NCI-H1105 (cell line): ENCODE data around the gene IL10.
"Not testable (repeated sequence)": the region's sequence is repeated elsewhere in the genome, so short reads cannot be mapped to it uniquely, and the experiment has no call there.

Source experiments
- DNase-seq: peaks from one replicate; lab custom pipeline; 2025; lab: John Stamatoyannopoulos, UW

Gene IL10

GRCh38 chr1:206765771-206766170 lies 6.5 kb downstream of the IL10 start:
- not testable (repeated sequence) for DNase-seq

GRCh38 chr1:206762741-206763364 lies 9.4 kb downstream of the IL10 start:
- not testable (repeated sequence) for DNase-seq

- no peak for DNase-seq
These were observed 11.0 kb downstream of the IL10 start for GRCh38 chr1:206761159-206761768.

GRCh38 chr1:206760590-206760989 lies 11.7 kb downstream of the IL10 start:
- DNase-seq: no peak

DNA sequence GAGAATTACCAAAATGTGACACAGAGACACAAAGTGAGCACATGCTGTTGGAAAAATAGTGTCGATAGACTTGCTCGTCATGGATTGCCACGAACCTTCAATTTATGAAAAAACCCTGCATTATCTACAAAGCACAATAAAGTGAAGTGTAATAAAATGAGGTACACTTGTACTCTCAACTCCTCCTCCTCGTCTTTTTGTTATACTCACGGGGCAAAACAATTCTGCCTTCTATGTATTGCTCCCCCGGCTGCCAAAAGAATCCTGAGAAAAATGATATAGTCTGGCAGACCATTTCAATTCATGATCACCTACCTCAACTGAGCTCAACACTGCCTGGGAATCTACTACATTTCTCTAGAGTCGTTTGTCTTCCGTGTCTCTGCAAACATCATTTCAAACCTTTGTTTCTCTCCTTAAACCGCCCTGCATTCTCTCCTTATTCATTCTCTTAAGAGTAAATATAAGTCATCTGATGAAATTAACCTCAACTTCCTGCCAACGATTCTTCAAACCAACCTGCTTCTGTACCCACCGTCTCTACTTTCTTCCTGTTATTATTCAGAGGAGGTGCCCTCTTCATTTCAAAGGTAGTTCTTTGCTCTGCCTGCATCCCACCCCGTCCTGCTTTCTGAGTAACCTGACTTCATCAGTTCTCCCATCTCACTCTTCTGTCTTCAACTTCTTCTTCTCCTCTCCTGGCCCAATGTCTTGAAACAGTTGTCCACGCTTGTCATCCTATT lies 14.6 kb downstream of the IL10 start:
- DNase-seq: no peak

GRCh38 chr1:206754011-206754410 lies 18.3 kb downstream of the IL10 start:
- DNase-seq: no peak

DNA sequence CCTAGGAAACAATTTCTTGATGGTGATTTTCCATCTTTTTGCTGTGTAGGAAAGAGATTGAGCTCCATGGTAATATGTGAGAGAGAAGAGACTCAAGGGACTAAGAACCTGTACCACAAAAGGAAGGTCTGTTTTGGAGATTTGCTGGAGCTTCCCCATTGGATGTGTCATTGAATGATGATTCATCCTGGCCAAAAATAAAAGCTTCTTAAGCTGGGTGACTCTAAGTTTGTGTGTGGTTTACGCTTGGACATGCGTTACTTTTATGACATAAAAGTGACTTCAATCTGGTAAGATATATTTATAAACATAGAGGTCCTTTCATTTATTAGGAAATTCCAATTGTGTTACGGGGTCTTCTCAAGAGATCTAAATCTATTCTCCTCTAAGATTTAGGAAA lies 19.2 kb downstream of the IL10 start:
- DNase-seq: no peak

DNA sequence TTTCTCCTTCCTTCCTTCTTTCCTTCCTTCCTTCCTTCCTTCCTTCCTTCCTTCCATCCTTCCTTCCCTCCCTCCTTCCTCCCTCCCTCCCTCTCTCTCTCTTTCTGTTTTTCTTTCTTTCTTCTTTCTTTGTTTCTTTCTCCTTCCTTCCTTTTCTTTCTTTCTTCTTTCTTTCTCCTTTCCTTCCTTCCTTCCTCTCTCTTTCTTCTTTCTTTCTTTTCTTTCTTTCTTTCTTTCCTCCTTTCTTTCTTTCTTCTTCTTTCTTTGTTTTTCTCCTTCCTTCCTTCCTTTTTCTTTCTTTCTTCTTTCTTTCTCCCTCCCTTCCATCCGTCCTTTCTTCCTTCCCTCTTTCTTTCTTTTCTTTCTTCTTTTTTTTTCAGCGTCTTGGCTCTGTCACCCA lies 19.8 kb downstream of the IL10 start:
- DNase-seq: no peak

DNA sequence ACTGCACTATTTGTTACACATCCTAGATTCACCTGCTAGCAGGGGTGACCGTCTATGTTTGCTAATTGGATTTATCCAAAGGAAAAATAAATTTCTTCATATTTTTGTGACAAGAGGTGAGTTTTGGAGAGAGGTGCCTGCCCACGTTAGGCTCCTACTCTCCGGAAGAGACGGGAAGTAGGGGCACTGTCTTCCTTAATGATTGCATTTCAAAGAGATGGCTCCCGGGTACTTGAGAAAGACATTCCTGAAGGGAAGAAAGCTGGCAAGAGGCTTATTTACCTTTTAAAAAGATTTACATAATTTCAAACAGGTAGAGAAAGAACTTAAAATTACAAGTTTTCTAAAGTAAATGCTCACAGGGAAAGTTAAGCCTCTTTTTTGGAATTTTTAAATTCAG lies 20.4 kb downstream of the IL10 start:
- DNase-seq: no peak

DNA sequence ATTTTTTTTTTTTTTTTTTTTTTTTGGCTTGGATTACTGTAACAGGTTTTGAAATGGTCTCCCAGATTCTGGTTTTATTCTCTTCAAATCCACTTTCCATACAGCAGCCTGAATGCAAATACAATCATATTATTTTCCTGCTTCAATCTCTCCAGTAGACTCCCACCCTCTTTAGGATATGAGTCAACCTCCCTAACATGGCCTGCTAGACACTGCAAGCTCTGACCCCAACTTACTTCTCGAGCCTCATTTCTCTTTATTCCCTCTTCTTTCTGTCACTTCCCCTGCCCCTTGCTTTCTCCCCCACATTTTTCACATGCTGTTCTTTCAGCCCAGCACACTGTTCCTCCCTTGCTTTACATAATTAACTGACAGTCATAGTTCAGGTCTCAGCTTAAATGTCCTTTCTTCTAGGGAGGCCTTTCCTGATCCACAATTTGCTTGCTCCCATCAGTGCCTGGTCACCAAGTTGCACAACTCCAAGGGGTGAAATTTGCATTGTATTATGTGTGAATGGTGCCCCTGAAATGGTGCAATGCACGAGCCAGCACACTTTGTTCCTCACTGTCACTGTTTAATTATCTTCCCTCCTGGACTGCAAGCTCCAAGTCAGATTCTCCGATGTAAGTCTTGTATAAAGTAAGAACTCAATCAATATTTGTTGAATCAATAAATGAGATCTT lies 23.8 kb downstream of the IL10 start:
- DNase-seq: no peak

GRCh38 chr1:206745301-206745700 lies 27.0 kb downstream of the IL10 start:
- no peak for DNase-seq

DNA sequence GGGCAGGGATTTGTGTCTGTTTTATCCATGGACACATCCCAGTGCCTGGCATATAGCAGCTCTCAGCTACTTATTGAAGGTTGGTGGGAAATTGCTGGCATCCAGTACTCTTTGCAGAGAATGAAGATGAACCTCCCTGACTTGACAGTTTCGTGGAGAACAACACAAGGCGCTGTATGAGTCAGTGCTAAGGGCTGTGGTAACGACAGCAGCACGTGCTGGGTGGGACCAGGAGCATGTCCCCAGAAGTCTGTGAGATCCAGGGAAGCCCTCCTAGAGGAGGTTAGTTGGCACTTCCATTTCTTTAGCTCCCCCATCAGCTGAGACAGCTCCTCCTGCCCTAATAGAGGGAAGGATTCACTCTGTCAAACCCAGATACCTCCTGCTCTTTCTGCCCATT lies 27.6 kb downstream of the IL10 start:
- no peak for DNase-seq

DNA sequence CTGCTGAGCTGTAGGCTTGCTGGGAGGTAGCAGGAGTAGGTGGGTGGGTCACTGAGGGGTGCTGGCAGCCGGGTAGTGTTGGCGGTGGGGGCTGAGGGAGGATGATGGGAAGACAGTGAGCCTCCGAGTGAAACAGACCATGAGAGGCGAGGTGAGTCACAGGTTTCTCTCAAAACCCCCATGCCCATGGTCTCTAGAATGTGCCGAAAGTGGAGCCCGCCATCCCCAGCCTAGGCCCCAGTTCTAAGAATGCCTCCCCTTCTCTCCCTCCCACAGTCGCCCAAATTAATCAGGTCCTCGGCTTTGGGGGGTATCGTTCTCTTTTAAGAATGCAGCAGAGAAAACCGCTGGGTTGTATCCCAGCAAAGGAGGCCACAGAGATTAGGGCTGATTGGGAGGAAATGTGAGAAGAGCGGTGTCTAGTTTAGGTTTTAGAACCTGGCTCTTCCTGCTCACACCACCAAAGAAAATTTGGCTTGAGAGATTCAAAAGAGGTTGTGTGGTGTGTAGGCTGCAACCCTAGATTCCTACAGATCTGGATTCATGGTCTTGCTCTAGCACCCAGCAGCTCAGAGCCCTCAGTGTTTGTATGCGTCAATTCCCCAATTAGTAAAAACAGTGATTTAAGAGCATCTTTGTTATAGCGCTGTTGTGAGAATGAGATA lies 29.4 kb downstream of the IL10 start:
- DNase-seq: no peak

DNA sequence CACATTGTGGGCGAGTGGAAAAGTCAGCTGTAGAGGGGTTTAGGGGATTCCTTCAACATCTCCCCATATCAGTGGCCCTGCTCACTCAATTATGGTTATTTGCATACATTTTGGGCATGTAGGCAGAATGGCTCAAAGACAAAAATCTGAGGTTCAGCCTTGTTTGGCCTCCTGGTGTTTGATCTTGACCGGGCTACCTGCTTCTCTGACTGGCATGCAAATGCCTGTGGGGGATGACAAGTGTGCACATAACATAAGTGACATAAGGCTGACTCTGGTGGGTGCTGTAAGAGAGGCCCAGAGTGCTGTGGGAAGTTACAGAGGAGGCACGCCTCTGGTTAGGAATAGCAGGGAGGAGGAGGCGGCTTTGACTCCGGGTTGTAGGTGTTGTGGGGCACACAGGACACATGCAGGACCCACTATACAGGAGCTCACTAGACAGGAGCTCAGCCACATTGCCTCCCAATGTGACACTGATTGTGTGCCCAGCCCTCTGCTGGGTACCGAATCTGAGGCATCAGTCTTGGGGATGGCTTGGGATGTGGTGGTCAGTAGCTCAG lies 31.1 kb downstream of the IL10 start:
- no peak for DNase-seq

DNA sequence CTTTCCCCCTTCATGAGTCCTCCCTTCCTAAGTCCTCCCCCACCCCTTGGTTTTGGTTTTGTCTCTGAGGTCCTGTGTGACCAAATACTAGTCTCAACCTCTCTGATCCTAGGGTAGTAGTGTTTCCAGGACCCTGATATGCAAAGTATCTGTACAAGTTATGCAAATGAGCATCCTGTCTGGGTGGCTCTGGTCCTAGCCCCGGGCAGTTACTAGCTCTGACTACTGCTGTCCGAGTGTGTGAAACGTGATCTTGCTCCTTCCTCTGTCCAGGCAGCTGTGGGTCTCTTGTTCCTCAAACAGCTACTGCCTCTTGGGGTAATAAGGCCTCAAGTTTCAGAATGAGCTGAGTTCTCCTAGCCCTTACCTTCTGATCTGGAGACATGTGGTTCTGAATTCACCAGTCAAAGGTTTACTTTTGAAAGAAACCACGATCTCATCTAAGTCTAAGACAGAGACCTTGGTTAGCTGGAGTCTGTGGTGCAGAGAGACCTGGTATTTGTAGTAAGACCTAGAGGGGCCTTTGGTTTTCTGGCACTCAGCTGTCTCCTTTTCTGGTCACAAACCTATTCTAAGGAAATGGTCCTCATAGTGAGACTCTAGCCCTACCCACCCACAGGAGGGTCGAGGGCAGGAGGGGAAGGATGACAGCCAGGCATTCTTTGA lies 32.8 kb downstream of the IL10 start:
- DNase-seq: no peak

GRCh38 chr1:206738370-206739366 lies 33.6 kb downstream of the IL10 start:
- no peak for DNase-seq

DNA sequence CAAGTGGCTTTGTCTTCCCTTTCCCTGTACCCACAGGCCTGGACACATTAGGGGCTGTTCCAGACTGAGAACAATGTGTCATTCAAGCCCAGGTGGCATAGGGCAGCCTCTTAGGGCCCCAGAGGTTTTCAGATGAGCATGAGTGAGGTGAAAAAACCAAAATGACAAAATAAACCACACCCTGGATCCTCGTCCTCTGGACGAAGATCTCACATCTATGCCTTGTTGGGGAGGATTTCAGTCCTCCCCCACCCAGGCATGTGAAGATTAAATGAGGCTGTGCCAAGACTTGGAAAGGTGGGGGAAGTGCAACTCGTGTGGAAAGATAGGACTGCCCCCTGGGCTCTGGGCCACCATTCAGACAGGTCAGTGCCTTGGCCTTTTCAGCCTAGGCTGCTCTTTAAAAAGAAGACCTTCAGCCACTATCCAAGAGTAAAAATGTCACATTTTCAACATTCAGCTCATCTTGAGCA lies 34.5 kb downstream of the IL10 start:
- DNase-seq: no peak

- no peak for DNase-seq
These were observed 35.2 kb downstream of the IL10 start for GRCh38 chr1:206736878-206737728.

DNA sequence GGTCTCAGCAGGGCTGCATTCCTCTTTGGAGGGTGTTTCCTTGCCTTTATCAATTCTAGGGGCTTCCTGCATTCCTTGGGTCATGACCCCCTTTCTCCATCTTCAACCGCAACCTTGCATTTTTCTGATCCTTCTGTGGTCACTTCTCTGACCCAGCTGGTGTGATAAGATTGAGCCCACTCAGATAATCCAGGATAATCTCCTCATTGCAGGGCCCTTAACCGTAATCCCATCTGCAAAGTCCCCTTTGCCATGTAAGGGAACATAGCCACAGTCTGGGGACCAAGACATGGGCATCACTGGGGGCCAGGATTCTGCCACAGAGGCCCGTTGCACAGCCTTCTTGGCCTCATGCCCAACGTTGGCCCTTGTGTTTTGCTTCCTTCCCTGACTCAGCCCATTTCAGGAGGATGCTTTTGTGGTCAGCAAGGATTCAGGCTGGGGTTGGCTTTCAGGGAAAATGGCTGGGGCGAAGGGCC lies 36.7 kb downstream of the IL10 start:
- no peak for DNase-seq
